DMS114 treated with DMSO at 0.1 percent for 48 hours (cell line): ENCODE results near the gene VTCN1.
"Not testable (repeated sequence)": the region's sequence is repeated elsewhere in the genome, so short reads cannot be mapped to it uniquely, and the experiment has no call there.

ENCODE experiments used
- DNase-seq: peaks from one replicate; lab custom pipeline; 2025; ENCODE audit not compliant: unreplicated experiment; lab: John Stamatoyannopoulos, UW

VTCN1 gene

DNA sequence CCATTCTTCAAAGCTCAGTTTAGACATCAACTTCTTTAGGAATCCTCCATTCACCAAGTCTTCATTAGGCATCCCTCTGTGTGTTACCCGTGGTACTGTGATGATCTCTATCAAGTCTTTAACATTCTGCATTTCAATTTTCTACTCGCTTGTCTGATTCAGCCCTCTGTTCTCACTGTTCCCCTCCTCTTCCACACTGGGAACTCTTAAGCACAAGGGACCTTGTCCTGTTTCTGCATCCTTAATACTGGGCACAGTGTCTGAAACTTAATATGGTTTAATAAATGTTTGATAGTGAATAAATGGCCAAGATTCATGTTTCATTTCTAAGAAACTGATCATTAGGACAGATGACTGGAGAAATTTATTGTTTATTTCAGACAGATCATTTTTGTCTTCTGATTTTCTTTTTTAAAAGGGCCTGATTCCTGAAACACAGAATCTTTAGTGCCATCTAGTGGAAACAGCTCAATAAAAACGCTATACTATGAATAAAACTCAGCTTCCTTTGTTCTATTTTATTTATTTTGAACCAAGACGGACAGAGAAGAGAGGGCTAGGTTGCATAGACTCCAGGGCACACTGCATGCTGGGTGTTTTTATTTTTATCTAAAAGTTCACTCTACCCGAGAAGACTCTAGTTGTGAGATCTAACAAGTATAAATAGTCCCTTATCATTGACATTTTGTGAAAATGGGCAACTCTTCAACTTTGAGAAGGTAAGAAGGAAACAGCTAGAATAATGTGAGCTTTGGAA lies 82.2 kb downstream of the VTCN1 start:
- peak; percentile 34 for DNase-seq

DNA sequence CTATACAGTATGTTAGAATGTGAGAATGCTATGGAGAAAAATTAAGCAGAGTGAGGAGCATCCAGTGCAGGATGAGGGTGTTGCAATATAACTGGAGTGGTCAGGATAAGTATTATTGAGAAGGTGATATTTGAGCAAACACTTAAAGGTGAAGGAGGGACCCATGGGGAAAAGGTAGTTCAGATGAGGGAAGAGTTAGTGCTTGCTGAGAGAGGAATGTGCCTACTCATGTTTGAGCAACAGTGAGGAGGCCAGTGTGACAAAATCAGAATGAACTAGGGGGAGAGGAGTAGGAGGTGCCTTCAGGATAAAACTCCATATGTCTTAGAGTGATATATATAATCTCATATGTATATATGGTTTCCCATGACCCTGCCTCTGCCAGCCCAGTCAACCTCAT lies 82.9 kb downstream of the VTCN1 start:
- no peak for DNase-seq

DNA sequence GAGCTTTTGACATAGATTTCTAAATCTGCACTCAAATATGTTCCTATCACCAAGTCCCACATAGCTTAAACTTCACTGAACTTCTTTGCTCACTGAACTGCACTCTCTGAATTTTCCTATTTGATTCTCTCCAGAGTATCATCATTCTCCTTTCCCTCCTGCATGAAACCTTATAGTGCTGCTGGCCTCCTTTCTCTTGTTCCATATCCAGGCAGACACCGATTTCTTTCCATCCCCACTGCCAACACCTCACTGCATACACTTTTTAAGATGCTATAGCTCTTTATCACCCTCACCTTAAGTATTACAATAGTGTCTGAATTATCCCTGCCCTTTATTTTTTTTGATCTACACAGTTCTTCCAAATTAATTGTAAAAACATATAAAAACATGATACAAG lies 86.1 kb downstream of the VTCN1 start:
- no peak for DNase-seq

DNA sequence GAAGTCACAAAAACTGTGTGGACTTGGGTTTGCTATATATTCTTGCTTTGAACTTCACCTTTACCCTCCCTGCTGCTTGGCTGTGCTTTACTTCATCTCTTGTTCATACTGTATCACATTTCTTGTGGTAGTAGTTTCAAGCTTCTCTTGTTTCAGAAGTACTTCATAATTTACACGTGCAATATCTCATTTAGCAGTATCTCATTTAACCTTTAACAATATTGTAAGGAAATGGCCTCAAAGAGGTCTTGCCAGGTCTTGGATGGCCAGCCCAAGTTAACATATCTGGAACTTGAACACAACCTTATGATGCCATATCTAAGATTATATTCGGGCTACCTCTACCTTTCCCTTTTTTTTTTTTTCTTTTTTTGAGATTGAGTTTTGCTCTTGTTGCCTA lies 87.5 kb downstream of the VTCN1 start:
- no peak for DNase-seq

DNA sequence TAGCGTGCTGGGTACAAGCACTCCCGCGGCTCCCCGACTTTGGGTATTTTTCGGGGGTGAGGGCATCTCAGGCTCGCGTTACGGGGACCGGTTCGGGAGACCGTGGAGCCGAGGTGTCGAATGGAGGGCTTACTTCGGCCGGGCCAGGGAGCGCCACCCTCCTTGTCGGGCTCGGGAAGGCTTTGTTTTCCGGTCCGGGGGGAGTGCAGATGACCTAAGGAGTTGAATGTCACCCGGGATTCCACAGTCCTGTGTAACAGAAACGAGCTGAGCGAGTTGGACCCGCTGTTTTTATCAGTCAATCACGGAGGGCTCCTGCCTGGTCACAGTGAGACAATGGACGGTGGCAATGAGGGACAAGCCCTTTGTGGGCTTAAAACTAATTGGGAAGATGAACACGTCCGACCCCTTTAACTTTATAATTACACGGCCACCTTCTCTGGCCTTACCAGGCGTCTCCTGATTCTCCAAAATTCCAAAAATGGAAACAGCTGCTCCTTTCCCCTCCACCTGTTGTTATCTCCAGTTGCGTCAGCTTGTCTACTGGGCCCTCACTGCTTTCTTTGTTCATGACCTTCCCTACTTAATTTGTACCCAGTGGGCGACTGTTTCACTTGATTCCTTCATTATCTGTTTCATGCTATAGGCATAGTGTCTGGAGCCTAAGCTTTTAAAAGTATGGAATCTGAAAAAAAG lies 88.2 kb downstream of the VTCN1 start:
- peak; percentile 48 for DNase-seq

DNA sequence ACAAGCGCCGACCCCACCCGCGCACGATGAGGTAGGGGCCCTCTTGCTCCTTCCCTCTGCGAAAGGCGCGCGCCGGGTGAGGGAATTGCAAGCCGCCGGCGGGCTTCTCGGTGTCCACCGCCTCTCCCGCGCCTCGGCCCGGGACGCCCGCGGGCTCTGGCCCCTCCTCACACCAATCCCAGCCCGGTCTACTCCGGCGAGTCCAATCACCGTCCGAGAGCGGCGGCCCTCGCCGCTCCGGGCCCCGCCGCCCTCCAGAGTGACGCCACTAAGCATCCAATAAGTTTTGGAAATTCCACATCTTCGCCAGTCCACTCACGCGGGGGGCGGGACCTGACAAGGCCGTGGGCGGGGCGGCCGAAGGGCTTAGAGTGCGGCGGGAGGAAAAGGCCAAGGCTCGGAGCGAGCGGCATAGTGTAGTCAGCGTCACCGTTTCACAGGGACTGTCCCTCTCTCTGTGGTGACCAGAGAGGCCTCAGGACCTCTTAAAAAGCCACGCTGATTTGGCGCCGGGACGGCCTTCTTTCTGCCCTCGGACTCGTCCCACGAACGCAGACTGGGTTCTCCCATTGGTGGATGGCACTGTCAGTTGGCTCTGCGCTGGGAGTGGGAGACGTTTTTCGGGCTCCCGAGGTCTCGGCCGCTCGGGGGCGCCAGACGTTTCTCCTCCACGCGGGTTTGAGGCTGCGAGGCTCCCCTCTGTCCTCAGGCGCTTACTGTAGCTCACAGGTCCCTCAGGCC lies 89.0 kb downstream of the VTCN1 start, which contains the start of gene TRIM45:
Gene TRIM45 (minus strand): TSS at position 161 of the 741 bp plus-strand sequence. CDS start 548 bp downstream, outside the sequence.
- DNase-seq: peak; percentile 95

DNA sequence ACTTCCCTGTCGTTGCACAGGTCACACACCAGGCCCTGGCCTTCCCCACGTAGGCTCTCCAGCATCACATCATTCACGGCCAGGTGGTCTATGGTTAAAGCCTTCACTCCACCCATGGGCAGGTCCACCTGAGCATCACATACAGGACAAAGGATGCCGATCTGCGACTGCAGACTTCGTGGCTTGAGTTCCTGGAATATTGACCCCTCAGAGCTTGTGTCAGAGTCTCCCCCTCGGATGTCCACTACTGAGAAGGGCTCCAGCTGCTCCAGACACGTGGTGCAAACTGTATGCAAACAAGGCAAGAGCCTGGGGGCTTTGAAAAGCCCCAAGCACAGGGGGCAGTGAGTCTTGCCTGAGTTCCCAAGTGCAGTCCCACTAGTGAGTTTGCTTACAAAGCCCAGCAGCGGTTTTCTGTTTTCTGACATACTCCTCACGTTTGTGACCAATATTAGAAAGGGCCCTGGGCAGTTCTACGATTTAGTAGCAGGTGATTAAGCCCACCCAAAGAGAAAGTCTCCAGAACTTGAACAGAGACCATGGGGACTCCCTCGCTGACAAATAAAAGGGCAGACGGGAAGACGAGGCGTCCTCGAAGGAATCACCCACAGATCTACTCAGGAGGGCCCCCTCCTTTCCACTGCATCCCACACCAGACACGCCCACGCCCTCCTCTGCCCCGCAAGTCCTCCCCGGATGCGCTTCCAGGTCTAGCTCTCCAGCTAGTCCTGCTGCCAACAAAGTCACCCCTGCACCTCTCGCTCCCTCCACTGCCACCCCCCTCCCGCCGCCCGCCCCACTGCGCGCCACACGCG lies 89.7 kb downstream of the VTCN1 start:
- DNase-seq: no peak

DNA sequence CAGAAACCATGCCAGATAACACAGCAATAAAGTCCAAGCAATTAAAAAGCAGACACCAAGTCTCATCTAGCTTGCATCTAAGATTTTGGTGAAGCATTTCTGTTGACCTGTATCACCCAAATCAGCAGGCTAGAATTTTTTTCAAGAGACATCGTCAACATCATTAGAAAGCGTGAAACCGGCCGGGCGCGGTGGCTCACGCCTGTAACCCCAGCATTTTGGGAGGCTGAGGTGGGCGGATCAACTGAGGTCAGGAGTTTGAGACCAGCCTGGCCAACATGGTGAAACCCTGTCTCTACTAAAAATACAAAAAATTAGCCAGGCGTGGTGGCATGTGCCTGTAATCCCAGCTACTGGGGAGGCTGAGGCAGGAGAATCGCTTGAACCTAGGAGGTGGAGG lies 91.6 kb downstream of the VTCN1 start:
- DNase-seq: not testable (repeated sequence)

DNA sequence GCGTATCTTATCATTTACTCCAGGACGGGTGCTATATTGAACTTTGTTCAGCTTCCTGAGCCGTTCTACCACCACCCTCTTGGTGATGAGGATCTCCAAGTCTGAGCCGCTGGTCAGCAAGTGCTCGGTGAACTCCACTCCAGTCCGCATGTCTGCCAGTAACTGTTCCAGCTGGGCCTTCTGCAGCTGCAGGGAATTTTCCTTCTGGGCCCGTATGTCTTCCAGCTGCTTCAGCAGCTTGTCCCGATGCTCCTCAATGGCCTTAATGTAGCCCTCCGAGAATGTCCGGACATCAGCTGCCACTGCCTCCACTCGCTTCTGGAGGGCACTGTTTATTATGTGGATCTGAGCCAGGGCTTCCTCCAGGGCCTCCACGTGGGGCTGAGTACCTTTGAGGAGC lies 92.6 kb downstream of the VTCN1 start:
- no peak for DNase-seq

DNA sequence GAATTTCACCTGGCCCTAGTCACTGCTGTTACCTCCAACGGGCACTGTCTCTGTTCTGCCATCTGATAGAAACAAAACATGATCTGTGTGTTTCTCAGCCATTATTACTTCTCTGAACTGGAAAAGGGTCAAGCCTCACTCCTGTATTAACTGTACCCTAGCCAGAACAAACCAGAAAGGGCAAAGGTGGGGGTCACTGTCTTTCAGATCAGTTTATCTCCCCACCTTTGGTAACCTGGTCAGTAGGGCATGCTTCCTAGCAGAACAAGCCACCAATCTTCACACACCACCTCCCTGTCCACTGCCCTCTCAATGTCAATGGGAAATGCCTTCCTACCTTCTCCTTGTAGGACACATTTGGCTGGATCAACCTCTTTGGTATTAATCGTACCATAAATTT lies 93.0 kb downstream of the VTCN1 start:
- no peak for DNase-seq

DNA sequence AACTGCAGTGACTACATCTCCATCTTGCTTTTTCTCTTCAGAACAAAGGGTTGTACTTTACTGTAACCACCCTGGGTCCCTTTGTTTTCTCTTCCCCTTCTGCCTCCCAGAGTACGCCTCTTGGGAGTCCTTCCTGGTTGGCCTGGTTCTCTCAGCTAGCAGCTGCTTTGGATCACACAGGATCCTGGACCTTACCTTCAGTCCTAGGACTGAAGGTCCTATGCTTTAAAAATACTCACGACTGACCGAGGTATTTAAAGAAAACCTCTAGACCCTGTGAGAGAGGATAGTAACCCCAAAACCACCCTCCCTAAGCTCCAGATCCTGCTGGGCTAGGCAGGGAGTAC lies 94.0 kb downstream of the VTCN1 start:
- DNase-seq: no peak

DNA sequence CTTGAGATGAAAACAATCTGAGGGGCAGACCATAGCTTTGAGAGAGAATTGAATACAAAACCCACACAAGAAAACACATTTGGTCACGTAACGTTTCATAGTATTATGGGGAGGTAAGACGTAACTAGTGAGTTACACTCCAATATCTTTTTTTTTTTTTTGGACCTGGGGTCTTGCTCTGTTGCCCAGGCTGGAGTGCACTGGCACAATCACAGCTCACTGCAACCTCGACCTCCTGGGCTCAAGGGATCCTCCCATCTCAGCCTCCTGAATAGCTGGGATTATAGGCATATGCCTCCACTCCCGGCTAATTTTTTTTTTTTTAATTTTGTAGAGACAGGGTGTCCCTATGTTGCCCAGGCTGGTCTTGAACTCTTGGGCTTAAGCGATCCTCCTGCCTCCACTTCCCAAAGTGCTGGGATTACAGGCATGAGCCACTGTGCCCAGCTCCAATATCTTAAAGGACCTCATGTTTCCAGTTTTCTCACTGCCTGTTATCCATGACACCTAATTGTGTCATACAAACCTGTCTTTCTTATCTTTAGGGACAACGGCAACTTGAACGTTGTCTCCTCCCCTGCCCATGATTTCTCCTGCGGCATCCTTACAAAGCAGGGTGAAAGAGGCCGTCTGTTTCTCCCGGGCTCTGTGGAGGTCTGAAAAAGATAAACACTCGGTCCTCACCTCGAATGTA lies 94.5 kb downstream of the VTCN1 start:
- no peak for DNase-seq

DNA sequence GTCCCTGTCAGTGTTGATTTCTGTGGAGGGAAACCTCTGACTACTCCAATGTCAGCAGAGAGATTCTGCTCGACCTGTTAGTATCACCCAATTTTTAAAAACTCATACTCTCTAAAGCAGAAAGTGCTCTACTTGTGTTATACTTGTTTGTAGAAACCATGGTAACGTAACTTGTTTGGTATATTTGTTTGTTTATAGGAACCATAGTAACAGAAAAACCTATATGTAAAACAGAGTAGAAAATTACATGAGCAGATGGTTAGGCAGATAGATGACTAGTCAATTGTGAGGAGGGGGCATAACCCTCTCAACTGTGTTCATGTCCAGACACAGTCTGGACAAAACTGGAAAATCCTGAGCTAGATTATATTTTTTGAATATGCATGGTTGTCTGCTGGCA lies 95.8 kb downstream of the VTCN1 start:
- no peak for DNase-seq

DNA sequence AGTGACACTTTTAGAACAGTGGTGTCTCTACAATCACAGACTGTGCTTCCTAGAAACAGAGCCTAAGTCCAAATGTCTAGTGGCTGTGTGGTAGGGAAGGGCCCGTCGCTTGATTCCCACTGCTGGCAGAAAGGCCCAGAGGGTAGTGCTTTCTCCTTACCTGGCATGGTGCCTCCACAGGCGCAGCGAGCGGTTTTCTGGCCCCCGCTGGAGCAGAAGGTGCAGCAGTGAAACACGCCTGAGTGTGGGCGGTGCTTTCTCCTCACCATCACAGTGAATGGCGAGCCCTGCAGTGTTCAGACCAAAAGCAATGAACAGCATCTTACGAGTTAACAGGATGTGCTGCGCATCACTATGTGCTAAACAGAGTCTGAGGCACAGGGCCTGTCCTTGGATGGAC lies 97.5 kb downstream of the VTCN1 start:
- no peak for DNase-seq

DNA sequence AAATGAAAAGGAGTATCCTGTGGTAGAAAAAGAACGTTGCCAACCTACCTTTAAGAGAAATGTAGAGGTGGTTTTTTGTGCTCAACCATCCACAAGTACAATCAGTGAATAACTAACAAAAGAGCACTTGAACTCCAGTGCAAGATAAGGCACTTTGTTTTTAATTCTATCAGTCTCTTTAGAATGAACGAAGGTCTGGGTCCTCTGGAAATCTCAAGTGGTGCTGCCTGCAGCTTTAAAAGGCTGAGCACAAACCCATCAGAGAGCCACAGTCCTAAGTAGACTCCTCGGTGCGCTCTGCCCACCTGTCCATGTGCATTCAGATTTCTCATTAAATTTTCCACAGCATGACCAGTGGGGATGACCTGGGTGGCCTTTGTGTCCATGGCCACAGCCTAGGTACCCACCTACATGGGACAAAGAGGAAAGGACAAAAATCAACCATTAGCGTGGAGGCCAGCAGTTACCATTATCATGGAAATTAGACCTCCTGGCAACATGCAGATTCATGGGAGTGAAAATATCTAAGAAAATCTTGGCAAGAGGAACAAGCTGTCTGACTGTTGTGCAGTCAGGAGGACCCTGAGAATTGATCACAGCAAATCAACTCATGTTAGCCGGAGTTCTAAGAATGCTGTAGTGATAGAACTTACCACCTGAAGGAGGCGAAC lies 98.5 kb downstream of the VTCN1 start:
- DNase-seq: no peak

DNA sequence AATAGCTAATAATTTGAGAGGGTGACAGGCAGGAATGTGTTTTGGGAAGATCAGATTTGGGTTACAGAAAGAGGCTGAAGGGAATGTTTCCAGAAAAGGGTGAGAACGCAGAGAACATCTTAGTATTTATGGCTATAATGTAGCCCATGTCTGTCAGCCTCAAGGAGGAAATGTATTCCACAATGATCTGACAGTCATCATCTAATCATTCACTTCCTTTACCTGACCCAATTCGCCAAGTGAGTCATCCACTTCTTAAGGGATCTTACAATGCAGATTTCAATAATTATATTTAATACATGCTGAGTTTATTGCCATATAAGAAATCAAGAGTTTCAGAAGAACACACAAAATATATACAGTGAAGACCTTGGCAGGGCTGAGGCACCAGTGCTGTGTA lies 100.0 kb downstream of the VTCN1 start:
- DNase-seq: no peak

DNA sequence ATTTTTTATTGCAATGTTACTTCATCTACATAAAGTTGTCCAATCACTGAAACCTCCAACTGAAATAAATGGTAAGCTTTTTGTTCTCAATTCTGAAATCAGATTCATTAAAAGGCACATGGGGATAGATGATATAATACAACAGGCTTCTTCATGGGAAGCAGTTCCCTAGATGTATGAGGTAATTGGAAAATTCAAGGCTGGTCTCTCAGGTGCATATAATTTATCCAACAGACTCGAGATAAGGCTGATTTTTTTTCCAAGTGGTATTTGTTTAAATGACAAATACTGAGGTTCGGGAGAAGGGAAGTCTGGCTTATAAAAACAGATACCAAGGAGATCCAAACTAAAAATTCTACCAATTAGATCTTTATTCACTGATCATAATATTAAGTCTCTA lies 103.4 kb downstream of the VTCN1 start:
- DNase-seq: no peak

DNA sequence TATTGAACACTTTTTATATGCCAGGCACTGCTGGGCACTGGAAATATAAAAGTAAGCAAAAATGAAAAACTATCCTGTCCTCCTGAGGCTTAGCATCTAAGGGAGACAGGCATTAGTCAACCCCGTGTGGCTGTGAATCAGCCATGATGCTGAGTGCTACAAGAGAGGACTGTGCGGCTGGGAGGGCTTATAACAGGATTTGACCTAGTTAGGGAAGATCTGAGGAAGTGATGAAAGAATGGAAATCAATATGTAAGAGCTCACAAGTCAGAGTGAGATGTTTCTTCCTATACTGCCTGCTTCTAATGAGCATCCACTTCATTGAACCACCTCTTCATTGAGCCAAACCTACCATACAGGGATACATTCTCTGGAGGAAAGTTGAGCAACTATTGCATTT lies 104.2 kb downstream of the VTCN1 start:
- no peak for DNase-seq

DNA sequence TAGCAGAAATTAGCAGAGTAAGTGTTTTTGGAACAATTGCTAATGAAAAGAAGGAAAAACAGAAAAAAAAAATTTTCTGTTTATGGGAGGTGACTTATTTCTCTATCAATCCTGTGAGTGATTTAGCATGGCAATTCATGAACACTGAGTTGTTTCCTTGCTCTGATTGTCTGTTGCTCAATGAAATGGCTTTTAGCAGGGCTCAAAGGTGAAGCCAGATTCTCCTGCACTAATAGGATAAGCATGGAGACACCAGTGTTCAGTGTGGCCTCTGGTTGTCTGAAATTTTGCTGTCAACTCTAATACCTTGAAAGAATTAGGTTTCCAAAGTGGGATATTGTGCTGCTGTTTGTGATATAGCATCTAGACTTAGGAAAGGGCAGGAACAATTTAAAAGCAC lies 105.0 kb downstream of the VTCN1 start:
- DNase-seq: no peak

DNA sequence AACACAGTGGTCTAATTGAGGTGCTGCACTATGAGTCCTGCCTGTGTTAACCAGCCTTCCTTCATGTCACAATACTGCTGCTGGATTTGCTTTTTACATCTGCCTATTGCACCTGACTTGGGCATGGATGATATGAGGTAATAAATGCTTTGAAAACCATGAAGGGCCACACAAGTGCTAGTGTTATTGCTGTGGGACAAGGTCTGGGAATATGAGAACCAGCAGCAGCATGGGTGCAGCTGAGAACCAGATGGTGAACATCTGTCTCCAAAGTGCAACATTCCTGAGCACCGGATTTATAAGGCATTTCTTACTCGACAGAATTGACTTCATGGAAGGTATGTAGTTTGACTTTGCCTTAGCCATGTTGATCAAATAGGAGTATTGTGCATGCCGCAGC lies 105.7 kb downstream of the VTCN1 start:
- DNase-seq: no peak
